HUDEP-2 (cell line): ENCODE results near the gene UBE2M.

Experiments
- DNase-seq, 76 experiments: peaks; one replicate each; lab custom pipeline; 2025; ENCODE audit not compliant: unreplicated experiment in 76 of 76; lab: John Stamatoyannopoulos, UW

Gene UBE2M

GRCh38 chr19:58555920-58556621, 2.3 kb downstream of the UBE2M start:
- no peak for DNase-seq

- no peak for DNase-seq
These were observed 3.0 kb downstream of the UBE2M start for GRCh38 chr19:58555369-58555885.

GRCh38 chr19:58554494-58555368, 3.7 kb downstream of the UBE2M start, which contains the start of gene CHMP2A:
TSS of gene CHMP2A (minus strand) at chr19:58555105. CDS start at chr19:58554212, 893 bp downstream.
- no peak for DNase-seq

- no peak for DNase-seq
These were observed 4.5 kb downstream of the UBE2M start for GRCh38 chr19:58553799-58554493.

- DNase-seq = no peak
These were observed 5.8 kb downstream of the UBE2M start for GRCh38 chr19:58552655-58553054.

- no peak for DNase-seq
These were observed 6.6 kb downstream of the UBE2M start for GRCh38 chr19:58551577-58552471.

- DNase-seq = no peak
These were observed 7.3 kb downstream of the UBE2M start for GRCh38 chr19:58551123-58551497.

- no peak for DNase-seq
These were observed 7.9 kb downstream of the UBE2M start for GRCh38 chr19:58550362-58551122.

GRCh38 chr19:58549664-58550361, 8.6 kb downstream of the UBE2M start:
- no peak for DNase-seq

- no peak for DNase-seq
These were observed 9.3 kb downstream of the UBE2M start for GRCh38 chr19:58548859-58549663.

GRCh38 chr19:58547323-58548312, 10.8 kb downstream of the UBE2M start:
- DNase-seq = no peak

- no peak for DNase-seq
These were observed 12.3 kb downstream of the UBE2M start for GRCh38 chr19:58546019-58546530.

GRCh38 chr19:58545286-58546018, 13.0 kb downstream of the UBE2M start:
- DNase-seq = no peak

- no peak for DNase-seq
These were observed 13.7 kb downstream of the UBE2M start for GRCh38 chr19:58544591-58545285.

GRCh38 chr19:58543826-58544590, 14.4 kb downstream of the UBE2M start, which contains the start of gene TRIM28:
TSS of gene TRIM28 (plus strand) at chr19:58544064. CDS start at chr19:58544758, 694 bp downstream.
- DNase-seq = no peak
